Measurements from ENCODE around the gene NCS1. TPM values are rescaled to one million over a fixed set of nuclear protein-coding genes. Genes with fewer than 3 reads are reported as not detected.

The NCS1 gene
- total and polyA plus RNA-seq, 2 of the 8 experiments (the other 6 are each of a cell fraction or from before 2014, with no cell fraction given) = 34.7 to 47.6 TPM

DNA sequence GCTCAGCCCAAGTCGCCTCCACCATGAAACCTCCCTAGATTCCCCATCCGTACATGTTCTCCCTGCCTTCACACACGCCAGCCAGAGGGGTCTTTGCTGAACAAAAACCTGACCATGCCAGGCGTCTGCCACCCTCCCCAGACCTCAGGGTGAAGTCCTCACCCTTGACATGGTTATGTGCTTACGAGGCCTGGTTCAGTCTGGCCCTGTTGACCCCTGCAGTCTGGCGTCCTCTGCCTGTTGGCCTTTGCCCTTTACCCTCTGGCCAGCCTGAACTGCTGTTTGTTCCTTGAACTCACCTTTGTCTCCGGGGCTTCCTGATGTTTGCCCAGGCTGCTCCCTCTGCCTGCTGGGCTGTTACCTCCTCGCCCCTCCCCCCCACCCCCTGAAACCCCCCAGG lies 29.8 kb downstream of the NCS1 start (continued):
- TF ChIP-seq, protein P1, sequence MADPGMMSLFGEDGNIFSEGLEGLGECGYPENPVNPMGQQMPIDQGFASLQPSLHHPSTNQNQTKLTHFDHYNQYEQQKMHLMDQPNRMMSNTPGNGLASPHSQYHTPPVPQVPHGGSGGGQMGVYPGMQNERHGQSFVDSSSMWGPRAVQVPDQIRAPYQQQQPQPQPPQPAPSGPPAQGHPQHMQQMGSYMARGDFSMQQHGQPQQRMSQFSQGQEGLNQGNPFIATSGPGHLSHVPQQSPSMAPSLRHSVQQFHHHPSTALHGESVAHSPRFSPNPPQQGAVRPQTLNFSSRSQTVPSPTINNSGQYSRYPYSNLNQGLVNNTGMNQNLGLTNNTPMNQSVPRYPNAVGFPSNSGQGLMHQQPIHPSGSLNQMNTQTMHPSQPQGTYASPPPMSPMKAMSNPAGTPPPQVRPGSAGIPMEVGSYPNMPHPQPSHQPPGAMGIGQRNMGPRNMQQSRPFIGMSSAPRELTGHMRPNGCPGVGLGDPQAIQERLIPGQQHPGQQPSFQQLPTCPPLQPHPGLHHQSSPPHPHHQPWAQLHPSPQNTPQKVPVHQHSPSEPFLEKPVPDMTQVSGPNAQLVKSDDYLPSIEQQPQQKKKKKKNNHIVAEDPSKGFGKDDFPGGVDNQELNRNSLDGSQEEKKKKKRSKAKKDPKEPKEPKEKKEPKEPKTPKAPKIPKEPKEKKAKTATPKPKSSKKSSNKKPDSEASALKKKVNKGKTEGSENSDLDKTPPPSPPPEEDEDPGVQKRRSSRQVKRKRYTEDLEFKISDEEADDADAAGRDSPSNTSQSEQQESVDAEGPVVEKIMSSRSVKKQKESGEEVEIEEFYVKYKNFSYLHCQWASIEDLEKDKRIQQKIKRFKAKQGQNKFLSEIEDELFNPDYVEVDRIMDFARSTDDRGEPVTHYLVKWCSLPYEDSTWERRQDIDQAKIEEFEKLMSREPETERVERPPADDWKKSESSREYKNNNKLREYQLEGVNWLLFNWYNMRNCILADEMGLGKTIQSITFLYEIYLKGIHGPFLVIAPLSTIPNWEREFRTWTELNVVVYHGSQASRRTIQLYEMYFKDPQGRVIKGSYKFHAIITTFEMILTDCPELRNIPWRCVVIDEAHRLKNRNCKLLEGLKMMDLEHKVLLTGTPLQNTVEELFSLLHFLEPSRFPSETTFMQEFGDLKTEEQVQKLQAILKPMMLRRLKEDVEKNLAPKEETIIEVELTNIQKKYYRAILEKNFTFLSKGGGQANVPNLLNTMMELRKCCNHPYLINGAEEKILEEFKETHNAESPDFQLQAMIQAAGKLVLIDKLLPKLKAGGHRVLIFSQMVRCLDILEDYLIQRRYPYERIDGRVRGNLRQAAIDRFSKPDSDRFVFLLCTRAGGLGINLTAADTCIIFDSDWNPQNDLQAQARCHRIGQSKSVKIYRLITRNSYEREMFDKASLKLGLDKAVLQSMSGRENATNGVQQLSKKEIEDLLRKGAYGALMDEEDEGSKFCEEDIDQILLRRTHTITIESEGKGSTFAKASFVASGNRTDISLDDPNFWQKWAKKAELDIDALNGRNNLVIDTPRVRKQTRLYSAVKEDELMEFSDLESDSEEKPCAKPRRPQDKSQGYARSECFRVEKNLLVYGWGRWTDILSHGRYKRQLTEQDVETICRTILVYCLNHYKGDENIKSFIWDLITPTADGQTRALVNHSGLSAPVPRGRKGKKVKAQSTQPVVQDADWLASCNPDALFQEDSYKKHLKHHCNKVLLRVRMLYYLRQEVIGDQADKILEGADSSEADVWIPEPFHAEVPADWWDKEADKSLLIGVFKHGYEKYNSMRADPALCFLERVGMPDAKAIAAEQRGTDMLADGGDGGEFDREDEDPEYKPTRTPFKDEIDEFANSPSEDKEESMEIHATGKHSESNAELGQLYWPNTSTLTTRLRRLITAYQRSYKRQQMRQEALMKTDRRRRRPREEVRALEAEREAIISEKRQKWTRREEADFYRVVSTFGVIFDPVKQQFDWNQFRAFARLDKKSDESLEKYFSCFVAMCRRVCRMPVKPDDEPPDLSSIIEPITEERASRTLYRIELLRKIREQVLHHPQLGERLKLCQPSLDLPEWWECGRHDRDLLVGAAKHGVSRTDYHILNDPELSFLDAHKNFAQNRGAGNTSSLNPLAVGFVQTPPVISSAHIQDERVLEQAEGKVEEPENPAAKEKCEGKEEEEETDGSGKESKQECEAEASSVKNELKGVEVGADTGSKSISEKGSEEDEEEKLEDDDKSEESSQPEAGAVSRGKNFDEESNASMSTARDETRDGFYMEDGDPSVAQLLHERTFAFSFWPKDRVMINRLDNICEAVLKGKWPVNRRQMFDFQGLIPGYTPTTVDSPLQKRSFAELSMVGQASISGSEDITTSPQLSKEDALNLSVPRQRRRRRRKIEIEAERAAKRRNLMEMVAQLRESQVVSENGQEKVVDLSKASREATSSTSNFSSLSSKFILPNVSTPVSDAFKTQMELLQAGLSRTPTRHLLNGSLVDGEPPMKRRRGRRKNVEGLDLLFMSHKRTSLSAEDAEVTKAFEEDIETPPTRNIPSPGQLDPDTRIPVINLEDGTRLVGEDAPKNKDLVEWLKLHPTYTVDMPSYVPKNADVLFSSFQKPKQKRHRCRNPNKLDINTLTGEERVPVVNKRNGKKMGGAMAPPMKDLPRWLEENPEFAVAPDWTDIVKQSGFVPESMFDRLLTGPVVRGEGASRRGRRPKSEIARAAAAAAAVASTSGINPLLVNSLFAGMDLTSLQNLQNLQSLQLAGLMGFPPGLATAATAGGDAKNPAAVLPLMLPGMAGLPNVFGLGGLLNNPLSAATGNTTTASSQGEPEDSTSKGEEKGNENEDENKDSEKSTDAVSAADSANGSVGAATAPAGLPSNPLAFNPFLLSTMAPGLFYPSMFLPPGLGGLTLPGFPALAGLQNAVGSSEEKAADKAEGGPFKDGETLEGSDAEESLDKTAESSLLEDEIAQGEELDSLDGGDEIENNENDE (IDR thresholded peaks at IDR 0.05; ENCODE audit: insufficient replicate concordance, low read length) = no peak
- TF ChIP-seq FOSL1 (IDR thresholded peaks at IDR 0.05; ENCODE audit: insufficient read depth, low read depth, low read length) (no peak), CTBP2 (IDR thresholded peaks at IDR 0.05; ENCODE audit: borderline replicate concordance, insufficient read depth, insufficient read length, low read length) (no peak), NANOG (IDR thresholded peaks at IDR 0.05; ENCODE audit: insufficient read depth, low read depth, low read length, poor library complexity, severe bottlenecking) (no peak), KDM4A (IDR thresholded peaks at IDR 0.05; ENCODE audit: low read depth, low read length, severe bottlenecking) (no peak), BCL11A (IDR thresholded peaks at IDR 0.05; ENCODE audit: low read depth in 2 of 2, low read length in 2 of 2) (no peak), RBBP5 (IDR thresholded peaks at IDR 0.05; ENCODE audit: borderline replicate concordance, low read depth, low read length) (no peak)
- TF ChIP-seq, protein P2, sequence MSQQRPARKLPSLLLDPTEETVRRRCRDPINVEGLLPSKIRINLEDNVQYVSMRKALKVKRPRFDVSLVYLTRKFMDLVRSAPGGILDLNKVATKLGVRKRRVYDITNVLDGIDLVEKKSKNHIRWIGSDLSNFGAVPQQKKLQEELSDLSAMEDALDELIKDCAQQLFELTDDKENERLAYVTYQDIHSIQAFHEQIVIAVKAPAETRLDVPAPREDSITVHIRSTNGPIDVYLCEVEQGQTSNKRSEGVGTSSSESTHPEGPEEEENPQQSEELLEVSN (IDR thresholded peaks at IDR 0.05) = no peak

All from H1 (cell line).